Stimulated activated CD4-positive, alpha-beta T cell treated with anti-CD3 and anti-CD28 coated beads, TNF-alpha, amount 100 ng/mL, for 1 hour (primary cell): Measurements from ENCODE around the gene CAVIN3.
"Not testable (repeated sequence)": the region's sequence is repeated elsewhere in the genome, so short reads cannot be mapped to it uniquely, and the experiment has no call there.

Experiments
- DNase-seq, 3 donors: peaks; one replicate each; pipeline ENCODE4 v3.0.0-alpha.2; 2020; ENCODE audit warnings: low read depth in 3 of 3, low spot score in 1 of 3

The CAVIN3 gene

DNA sequence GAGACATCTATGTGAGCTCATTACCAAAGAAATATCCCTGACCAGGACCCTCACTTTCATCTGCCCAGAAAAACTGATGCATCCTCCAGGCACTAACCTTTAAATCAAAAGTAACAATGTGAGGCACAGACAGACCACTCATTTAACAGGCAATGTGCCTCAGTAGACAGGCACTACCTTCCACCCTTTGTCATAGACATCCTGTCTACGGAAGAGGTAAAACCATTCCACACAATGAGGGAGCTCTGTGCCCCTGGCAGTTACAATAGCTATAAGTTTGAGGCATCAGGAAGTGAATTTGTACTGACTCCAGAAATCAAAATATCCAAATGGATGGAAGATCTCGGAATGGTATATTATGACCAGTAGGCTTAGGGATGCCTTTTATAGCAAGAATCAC is 6.7 kb upstream of the CAVIN3 start:
- DNase-seq = no peak

DNA sequence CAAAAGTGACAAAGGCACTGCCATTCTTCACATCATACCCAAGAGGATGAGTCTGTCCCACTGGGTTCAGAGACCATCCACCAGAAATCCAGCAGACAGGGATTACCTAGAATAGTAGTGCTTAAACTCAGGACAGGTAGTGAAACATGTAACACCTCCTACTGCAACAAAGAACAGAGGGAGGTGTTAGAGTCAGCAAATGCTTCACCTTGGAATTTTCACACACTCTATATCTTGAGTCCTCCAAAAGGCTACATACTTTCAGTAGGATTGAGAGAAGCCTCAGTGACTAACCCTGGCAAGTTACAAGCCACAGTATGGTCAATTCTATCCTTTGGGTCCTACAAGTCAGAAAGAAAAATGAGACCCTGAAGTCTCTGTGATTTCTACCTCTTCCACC is 6.0 kb upstream of the CAVIN3 start:
- no peak for DNase-seq

DNA sequence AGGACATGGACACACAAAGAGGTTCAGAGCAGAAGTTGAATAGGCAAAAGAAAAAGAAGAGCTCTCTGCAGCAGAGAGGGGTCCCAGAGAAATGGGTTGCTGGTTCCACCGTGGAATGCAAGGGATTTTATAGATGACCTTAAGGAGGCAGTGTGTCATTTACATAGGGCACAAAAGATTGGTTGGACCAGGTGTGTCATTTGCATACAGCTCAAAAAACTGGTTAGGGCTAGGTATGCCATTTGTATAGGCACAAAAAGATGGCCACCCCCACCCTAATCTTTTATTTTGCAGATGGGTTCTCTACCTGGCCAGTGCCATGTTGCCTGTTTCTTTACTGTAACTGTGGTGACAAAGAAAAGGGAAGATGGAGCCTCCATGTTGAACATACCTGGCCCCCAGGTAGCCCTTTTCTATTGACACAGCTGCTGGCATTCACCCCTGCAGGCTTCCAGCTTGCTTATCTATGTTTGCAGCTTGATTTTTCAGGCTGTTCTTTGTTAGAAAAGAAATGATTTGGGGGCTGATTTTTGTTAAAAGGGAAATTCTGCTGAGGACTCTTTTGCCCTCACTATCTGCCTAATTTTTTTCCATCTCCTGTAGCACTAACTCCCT is 3.1 kb upstream of the CAVIN3 start:
- no peak for DNase-seq

DNA sequence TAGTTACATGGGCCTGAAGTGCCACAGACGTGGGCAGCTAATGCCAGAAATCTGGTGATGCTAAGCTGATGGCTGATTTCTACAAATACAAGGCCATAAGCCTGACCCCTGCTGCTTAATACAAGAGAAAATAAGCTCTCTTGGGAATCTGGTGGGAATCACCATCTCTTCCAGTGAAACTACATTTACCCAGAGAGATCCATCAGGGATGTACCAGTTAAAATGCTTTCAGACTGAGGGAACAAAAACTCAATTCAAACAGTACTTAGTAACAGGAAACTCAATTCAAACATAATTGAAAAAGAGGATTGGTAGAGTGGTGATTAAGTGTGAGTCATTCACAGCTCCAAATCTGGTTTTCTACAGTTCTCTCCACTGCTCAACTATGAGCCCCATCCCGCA is 1.7 kb upstream of the CAVIN3 start:
- DNase-seq = no peak

DNA sequence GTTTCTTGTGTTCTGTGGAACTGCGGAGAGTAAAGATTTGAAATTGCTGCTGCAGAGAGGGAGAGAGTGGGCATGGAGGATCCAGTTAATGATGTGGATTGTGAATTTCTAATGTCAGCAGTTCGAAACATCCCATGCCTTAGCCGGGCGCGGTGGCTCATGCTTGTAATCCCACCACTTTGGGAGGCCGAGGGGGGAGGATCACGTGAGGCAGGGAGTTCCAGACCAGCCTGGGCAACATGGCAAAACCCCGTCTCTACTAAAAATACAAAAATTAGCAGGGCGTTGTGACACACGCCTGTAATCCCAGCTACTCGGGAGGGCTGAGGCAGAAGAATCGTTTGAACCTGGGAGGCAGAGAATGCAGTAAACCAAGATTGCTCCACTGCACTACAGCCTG is 1.1 kb upstream of the CAVIN3 start:
- no peak for DNase-seq

DNA sequence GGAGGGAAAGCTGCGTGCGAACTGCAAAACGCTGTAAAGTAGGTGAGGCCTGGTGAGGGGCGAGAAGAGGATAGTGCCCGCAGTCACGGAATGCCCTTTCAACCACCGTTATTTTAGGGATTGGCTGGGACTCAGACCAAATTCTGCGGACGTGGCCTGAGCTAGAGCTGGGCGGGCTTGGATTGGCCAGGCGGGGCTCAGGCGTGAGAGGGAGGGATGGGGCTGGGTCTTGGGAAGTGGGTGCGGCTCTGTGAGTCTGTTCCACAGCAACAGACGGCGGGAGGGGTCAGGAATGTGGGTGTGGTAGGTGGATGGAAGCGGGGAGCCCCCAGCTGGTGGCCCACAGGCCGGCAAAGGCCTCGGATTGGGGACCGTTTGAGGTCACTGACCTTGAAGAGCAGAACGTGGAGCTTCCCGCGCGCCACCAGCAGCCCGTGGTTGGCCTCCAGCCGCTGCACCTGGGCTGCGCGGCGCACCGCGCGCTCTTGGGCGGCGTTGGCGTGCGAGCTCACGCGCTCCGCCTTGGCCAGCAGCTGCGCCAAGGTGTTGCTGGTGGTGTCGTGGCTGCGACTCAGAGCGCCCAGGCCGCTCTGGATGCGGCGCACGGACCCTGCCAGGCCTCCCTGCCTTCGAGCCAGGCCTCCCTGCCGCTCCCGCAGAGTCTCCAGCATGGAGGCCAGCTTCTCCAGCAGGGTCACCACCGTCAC is 444 bp downstream of the CAVIN3 start:
- DNase-seq = no peak

DNA sequence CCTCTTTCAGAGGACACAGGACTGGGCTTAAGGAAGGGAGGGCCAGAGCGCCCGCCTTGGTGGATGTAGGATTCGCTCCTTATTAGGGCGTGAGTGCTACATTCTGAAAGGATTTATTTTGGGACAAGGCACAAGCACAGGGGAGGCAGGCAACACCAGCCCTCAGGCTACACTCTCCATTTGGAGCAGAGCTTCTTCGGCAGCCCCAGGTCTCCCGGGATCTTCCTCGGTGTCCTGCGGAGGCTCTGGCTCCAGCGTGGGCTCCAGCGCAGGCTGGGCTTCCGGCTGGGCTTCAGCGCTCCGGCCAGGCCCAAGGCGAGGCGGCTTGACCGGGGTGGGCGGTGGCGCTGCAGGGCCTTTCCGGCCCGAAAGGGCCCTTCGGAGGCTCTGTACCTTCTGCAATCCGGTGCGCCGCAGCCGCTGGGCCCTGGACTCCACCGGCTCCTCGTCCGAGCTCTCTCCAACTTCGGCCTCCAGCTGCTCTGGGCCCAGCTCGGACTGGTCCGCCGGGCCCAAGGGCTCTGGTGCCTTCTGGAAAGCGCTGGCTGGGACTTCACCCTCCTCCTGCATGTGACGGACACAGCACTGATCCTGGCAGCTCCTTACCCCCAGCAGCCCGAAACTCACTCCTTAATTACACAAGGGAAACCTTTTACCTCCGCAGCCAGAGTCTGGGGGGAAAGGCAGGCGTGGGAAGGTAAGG is 1.1 kb downstream of the CAVIN3 start:
- no peak for DNase-seq

DNA sequence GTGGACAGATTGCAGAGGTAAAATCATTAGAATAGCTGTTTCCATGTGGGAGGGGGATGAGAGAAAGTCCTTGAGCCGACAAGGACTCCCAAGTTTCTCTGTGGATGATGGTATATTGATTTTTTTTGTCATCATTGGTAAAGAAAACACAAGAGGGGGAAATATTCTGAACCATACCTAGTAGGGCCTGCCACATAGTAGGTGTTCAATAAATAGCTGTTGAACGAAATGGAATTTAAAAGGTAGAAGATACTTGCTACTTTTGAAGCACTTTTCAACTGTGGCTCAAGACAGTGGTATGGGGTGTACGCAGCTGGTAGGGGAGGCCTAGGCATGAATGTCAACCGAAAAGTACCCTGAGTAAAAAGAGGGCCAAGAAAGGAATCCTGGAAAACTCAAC is 2.1 kb downstream of the CAVIN3 start:
- no peak for DNase-seq

DNA sequence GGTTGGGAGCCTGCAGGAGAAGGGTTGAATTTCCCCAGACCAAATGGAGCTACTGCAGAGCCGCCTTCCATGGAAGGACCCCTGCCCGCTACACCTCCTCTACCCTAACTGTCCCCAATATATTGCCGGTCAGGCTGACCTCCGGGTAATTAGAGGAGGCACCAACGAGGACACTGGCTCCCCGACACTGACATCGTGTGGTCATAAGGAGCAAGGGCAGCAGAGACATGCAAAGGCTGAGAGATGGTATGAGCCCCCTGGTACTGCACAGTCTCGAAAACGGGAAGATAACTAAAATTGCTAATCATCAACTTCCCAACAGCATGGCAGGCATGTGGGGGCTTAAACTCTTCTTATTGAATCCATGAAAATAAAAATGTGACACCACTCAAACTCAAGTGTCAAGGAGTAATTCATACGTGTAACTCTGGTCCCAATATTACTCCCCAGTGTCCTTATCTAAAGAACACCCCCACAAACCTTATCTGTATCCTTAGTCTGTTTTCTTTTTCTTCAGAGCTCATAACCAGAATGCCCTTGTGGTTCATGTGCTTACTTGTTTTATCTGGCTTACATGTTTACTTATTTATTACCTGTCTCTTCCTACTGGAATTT is 4.4 kb downstream of the CAVIN3 start:
- no peak for DNase-seq

DNA sequence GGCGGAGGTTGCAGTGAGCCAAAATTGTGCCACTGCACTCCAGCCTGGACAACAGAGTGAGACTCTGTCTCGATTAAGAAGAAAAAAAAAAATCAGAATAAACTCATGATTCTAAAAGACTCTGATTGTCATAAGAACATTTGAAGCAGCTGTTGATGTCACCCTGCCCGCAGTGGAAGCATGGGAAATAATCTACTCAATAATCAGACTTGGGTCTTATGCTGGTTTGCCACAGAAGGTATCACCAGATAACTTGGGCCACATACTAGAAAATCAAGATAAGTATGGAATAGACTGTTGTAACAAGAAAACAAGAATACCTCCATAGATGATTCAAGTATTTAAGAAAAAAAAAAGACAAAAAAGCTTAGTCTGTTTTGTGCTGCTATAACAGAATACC is 8.2 kb downstream of the CAVIN3 start:
- DNase-seq = no peak

DNA sequence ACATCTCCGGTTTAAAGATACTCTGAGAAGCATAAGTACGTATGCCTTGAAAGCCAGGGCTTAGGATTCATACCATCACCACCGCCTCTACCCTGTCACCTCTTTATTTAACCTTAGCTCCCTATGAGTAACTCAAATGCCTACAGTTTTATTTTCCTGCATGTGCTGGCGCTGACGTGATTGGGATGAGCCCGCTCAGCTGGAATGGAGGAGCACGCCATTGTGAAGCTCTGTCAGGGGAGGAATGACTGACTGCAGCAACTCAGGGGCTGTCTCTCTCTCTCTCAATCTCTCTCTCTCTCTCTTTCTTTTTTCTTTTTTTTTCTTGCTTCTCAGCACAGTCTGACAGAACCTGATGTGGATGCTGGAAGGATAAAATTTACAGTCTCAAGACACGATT is 12.4 kb downstream of the CAVIN3 start:
- no peak for DNase-seq

DNA sequence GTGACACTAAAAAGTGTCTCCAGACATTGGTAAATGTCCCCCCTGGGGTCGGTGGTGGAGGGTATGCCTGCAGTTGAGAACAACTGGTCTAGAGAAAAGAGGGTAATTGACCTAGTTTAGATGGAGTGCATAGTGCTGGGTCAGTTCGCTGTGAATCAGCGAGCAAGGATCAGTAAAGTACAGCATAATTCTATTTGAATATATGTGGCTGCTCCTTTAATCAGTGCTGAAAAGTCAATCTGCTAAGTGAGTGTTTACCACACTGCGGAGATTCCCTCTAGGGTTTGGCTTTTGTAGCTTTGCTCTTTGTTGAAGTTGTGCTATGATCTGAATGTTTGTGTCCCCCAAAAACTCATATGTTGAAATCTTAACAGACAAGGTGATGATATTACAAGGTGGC is 15.0 kb downstream of the CAVIN3 start:
- no peak for DNase-seq

DNA sequence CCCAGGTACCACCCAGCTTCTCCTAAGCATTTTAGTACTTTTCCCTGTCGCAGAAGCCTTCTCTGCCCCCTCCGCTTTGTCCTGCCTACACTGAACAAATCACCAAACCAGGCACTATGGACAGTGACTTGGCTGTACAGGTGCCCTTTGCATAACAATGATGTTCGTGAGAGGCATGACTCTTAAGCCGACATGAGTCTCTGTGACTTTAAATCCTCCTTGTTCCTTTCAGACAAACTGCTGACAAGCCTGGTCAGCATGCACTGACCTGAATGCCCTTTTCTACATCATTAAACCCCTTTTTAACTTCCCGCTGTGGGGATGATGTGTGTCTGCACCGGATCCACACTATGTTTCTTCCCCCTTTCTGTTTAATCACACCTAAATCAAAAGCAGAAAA is 16.6 kb downstream of the CAVIN3 start:
- no peak for DNase-seq

DNA sequence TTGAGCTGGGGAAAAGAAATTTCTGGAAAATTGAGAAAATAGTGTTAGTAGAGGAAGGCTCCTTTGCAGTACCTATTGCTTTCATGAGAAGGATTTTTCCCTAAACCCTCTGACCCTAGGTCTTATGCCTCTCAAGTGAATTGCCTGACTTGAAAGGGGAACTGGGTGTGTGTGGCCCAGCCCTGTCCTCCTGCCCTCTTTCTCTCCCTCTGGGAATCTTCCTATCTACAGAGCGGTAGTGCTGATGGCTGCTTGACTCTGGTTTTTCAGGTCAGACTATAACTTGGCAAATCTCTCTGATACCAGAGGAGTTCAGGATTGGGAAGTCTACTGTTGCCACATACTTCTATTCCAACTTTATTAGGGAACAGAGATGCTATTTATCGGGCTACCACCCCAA is 19.2 kb downstream of the CAVIN3 start:
- no peak for DNase-seq

DNA sequence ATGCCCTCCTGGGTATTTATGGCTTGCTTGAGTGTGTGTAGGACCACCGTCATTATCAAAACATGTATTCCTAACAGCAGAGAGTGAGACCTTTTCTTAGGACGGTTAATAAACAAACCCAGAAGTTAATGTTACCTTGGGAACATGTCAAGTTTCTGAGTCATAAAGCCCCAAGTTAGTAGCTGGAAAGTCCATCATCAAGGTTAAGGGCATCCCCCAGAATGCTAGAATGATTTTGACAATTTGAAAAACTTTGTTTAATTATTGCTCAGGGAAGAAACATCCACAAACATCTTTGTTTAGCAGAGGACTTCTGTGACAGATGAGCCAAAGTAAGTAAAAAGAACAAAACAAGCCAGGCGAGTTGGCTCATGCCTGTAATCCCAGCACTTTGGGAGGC is 20.0 kb downstream of the CAVIN3 start:
- DNase-seq = no peak

DNA sequence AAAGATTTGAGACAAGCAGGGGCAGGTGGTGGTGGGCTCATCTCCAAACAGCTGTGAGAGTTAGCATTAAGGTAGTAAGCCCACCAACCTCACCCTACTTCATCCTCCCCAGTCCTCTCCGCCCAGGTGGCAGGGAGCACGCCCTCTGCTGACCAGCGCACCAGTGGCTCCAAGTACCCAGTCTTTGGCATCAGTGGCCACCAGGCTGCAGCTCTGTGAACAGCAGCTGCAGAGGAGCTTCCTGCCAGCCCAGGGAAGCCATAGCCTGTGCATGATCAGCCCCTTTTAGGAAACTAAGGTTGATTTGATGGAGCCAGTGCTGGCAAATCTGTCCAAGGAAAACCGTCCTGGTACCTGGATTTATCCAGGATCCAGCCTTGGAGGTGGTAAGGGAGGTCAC is 21.7 kb downstream of the CAVIN3 start:
- no peak for DNase-seq

DNA sequence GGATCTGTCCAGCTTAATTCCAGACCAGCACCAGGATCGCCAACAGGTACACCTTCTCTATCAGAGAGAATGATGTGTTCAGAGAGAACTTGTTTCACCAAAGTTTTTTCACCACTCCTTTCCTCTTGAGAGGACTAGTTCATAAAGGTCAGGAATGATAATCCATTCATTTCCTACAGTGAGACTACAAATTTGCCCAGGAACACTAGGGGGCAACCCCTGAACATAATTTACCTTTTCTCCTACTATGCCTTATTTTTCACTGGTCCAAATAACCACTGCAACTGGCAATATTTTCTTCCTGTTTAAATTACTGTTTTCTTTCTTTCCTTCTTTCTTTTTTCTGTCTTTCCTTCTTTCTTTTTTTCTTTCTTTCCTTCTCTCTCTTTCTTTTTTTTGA is 22.5 kb downstream of the CAVIN3 start:
- no peak for DNase-seq

DNA sequence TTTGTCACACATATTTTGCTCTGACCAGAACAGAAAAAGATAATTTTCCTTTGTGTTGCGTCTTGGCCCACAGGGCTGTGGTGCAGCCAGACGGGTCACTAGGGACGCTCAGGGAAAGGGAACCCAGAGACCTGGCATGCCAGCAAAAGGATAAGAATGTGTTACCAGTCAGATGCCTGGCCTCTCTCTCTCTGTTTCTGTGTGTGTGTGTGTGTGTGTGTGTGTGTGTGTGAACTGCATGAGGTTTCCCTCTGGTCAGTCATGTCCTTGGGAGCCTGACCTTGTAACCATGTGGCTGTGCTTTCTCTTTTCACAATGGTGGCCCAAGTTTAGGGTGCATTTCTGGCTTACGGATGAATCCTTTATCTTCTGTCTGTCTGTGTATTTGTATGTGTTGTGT is 35.3 kb downstream of the CAVIN3 start:
- no peak for DNase-seq

DNA sequence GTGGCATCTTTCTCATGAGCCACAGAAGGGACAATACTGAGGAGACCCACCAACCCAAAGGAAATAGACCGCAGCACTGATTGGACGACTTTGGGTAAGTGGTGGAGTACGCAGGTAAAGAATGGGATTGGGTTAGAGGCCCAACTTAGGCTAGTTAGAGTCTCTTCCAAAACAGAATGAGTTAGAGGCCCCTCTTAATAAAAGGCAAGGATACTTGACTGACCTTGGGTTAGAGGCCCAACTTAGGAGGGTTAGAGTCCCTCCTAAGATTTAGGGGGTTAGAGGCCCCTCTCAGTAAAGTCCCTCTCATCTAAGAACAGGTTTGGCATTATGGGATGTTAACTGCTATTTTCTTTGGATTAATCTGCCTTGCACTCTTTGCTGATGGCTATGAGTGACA is 36.1 kb downstream of the CAVIN3 start:
- DNase-seq = no peak

DNA sequence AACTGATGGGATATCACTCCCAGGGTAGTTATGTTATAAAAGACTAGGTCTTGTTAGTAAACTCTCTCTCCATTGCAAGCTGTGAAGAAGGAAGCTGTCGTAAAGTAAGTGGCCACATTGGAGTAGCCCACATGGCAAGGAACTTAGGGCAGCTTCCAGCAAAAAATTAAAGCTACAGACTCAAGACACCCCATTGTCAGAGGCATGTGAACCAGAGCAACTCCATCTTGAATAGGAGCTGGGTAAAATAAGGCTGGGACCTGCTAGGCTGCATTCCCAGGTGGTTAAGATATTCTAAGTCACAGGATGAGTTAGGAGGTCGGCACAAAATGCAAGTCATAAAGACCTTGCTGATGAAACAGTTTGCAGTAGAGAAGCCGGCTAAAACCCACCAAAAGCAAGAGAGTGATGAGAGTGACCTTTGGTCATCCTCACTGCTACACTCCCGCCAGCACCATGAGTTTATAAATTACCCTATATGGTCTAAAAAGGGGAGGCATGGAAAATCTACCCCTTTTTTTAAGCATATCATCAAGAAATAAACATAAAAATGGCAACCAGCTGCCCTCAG is 36.8 kb downstream of the CAVIN3 start:
- no peak for DNase-seq

DNA sequence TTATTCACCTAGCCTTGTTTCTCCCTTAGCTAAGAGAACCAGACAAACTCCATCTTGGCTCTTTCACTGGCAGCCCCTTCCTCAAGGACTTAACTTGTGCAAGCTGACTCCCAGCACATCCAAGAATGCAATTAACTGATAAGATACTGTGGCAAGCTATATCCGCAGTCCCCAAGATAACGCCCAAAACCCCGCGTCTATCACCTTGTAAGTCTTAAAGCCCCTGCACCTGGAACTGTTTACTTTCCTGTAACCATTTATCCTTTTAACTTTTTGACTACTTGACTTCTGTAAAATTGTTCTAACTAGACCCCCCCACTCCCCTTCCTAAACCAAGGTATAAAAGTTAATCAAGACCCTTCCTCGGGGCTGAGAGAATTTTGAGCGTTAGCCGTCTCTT is 39.5 kb downstream of the CAVIN3 start:
- not testable (repeated sequence) for DNase-seq

DNA sequence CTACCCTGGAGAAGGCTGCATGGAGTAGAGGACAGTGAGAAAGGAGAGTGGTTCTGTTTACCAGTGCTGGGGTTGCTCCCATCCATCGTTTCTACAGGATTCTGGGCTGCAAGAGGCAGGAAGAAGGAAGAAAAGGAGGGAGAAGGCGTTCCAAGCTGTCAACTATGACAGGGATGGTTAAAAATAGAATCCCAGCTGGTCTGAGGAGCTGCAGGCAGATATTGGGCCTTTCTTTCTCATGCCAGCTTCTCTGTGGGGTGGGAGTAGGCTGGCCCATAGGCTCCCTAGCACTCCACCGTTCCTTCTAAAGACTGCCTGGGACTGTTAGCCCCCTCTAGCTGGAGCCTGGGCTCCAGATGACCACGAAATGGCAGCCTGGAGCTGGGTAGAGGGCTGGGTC is 47.1 kb downstream of the CAVIN3 start:
- DNase-seq = no peak
